Breast epithelium (tissue), 4 donors: ENCODE results near the gene KIR3DL3. TPM values are rescaled to one million over a fixed set of nuclear protein-coding genes. Genes with fewer than 3 reads are reported as not detected.
"Not testable (repeated sequence)": the region's sequence is repeated elsewhere in the genome, so short reads cannot be mapped to it uniquely, and the experiment has no call there.

Experiments used
- DNase-seq, 2 donors: peaks; one replicate each; pipeline ENCODE4 v3.0.0-alpha.2; 2019; ENCODE audit warnings: low spot score in 2 of 2
- H3K27ac ChIP-seq, 2 donors: fragments of 200-600 bp; sonication (generic) in 1 of 2; one replicate each; pipeline ENCODE4 v1.5.1; 2016 to 2019; ENCODE audit warnings: mild to moderate bottlenecking in 1 of 2
- H3K27me3 ChIP-seq, 2 donors: fragments of 200-600 bp; sonication (generic) in 1 of 2; one replicate each; pipeline versions ENCODE4 v1.5.1 to v1.6.0; 2017 to 2019; ENCODE audit warnings: control low read depth in 1 of 2, mild to moderate bottlenecking in 1 of 2
- H3K36me3 ChIP-seq: fragments of 200-600 bp; one replicate; pipeline ENCODE4 v1.5.1; 2019
- H3K4me1 ChIP-seq, 2 donors: fragments of 200-600 bp; sonication (generic); one replicate each; pipeline ENCODE4 v1.5.1; 2016 to 2019; ENCODE audit warnings: control low read depth in 1 of 2
- H3K4me3 ChIP-seq, 3 donors: fragments of 200-600 bp; sonication (generic); 1 replicate in 2 of 3; 2 replicates in 1 of 3; pipeline ENCODE4 v1.5.1; 2016 to 2019; ENCODE audit warnings: mild to moderate bottlenecking in 3 of 3, moderate library complexity in 2 of 3
- H3K9me3 ChIP-seq, 2 donors: fragments of 200-600 bp; sonication (generic) in 1 of 2; one replicate each; pipeline ENCODE4 v1.5.1; 2016 to 2019; ENCODE audit warnings: control low read depth in 1 of 2
- CTCF ChIP-seq, 3 donors: fragments of 450-650 bp; IDR thresholded peaks; one replicate each; pipeline ENCODE4 v1.5.1; 2016 to 2017; ENCODE audit warnings: antibody characterized with exemption in 3 of 3, mild to moderate bottlenecking in 3 of 3, moderate library complexity in 3 of 3
- POLR2A ChIP-seq: fragments of 450-650 bp; IDR thresholded peaks from one replicate; pipeline ENCODE4 v1.6.1; 2016; ENCODE audit warnings: antibody characterized with exemption, mild to moderate bottlenecking, moderate library complexity
- POLR2AphosphoS5 ChIP-seq, 3 donors: sonication (generic); formaldehyde crosslinking; IDR thresholded peaks; one replicate each; pipeline ENCODE4 v1.6.1; 2017; ENCODE audit warnings: antibody characterized with exemption in 3 of 3
- intact Hi-C: fragments of 100-400 bp; cut with DNase I; formaldehyde crosslinking; loops from one replicate; pipeline ENCODE4 v1.15.1; 2023; ENCODE audit warnings: low total_unique reads
- total RNA-seq, 3 donors: library from RNA; depleted of rRNA; stranded (reverse); fragments of >200 nt; gene quantifications; one replicate each; pipeline ENCODE4 v1.1.0, GENCODE V29; 2016

KIR3DL3 gene
- total RNA-seq, 3 donors from 2014 or later = not detected

GRCh38 chr19:54709212-54709948 is 14.9 kb upstream of the KIR3DL3 start:
- Histone ChIP-seq H3K9me3 (no peaks in the 10 kb centered on the region), H3K36me3 (no peaks in the 10 kb centered on the region), H3K27me3 (peaks cover 0 to 18% of the 10 kb centered on the region in 2 donors), H3K4me1 (no peaks in the 10 kb centered on the region), H3K27ac (no peak overlapping the region), H3K4me3 (no peak overlapping the region)
- intact Hi-C loops = no loop called here
- peak in 1 of 2 donors; percentile 22 for DNase-seq
- TF ChIP-seq POLR2AphosphoS5 (IDR thresholded peaks at IDR 0.05) (no peak), CTCF (IDR thresholded peaks at IDR 0.05) (no peak), POLR2A (no peak)

- H3K9me3 ChIP-seq, H3K36me3 ChIP-seq, intact Hi-C loops, H3K27ac ChIP-seq, H3K4me1 ChIP-seq, H3K4me3 ChIP-seq: not testable (repeated sequence)
- DNase-seq = peak in 1 of 2 donors; percentile 34
- H3K27me3 ChIP-seq = peaks cover 0 to 18% of the 10 kb centered on the region in 2 donors
Observed at GRCh38 chr19:54709956-54710355, 14.3 kb upstream of the KIR3DL3 start.

GRCh38 chr19:54724644-54725043 is 402 bp downstream of the KIR3DL3 start:
- no peak overlapping the region for H3K27ac ChIP-seq
- no peak overlapping the region for H3K4me3 ChIP-seq
- DNase-seq = no peak
- no peaks in the 10 kb centered on the region for H3K36me3 ChIP-seq
- no peak for TF ChIP-seq POLR2A
- TF ChIP-seq POLR2AphosphoS5 (IDR thresholded peaks at IDR 0.05) = no peak
- no peak for TF ChIP-seq CTCF (IDR thresholded peaks at IDR 0.05)
- H3K4me1 ChIP-seq = no peaks in the 10 kb centered on the region
- H3K9me3 ChIP-seq = peaks cover 5 to 33% of the 10 kb centered on the region in 2 donors
- H3K27me3 ChIP-seq = no peaks in the 10 kb centered on the region
- intact Hi-C loops = no loop called here

DNA sequence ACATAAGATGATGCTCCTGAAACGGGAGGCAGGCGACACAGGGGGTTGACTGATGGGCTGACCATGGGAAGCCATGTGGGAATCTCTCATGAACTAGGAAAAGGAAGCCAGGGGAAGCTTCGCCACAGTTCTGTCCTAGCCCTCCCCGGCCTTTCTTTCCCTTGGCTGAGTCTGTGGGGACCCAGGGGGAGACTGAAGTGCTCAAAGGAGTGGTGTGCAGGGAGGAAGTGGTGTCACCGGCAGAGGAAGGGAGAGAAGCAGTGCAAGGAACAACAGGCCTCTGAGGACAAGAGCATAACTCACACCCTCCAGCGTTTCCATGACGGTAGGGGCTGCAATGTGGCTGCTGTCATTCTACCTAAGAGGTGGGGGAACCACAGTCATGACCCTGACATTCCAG is 1.1 kb downstream of the KIR3DL3 start:
- no peak for TF ChIP-seq POLR2AphosphoS5 (IDR thresholded peaks at IDR 0.05)
- intact Hi-C loops = no loop called here
- Histone ChIP-seq H3K36me3 (no peaks in the 10 kb centered on the region), H3K27me3 (no peaks in the 10 kb centered on the region), H3K9me3 (peaks cover 5 to 26% of the 10 kb centered on the region in 2 donors), H3K4me3 (no peak overlapping the region), H3K4me1 (no peaks in the 10 kb centered on the region), H3K27ac (no peak overlapping the region)
- no peak for DNase-seq

DNA sequence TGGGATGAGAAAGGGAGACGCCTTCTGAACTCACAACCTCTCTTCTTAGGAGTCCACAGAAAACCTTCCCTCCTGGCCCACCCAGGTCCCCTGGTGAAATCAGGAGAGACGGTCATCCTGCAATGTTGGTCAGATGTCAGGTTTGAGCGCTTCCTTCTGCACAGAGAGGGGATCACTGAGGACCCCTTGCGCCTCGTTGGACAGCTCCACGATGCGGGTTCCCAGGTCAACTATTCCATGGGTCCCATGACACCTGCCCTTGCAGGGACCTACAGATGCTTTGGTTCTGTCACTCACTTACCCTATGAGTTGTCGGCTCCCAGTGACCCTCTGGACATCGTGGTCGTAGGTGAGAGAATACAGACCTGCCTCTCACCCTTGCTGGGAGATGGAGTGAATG is 3.3 kb downstream of the KIR3DL3 start:
- intact Hi-C loops = no loop called here
- no peaks in the 10 kb centered on the region for H3K4me1 ChIP-seq
- TF ChIP-seq POLR2A (no peak), CTCF (IDR thresholded peaks at IDR 0.05) (no peak), POLR2AphosphoS5 (IDR thresholded peaks at IDR 0.05) (no peak)
- H3K9me3 ChIP-seq = peaks cover 0 to 6% of the 10 kb centered on the region in 2 donors
- DNase-seq = no peak
- no peak overlapping the region for H3K4me3 ChIP-seq
- no peaks in the 10 kb centered on the region for H3K27me3 ChIP-seq
- no peak overlapping the region for H3K27ac ChIP-seq
- H3K36me3 ChIP-seq = no peaks in the 10 kb centered on the region

DNA sequence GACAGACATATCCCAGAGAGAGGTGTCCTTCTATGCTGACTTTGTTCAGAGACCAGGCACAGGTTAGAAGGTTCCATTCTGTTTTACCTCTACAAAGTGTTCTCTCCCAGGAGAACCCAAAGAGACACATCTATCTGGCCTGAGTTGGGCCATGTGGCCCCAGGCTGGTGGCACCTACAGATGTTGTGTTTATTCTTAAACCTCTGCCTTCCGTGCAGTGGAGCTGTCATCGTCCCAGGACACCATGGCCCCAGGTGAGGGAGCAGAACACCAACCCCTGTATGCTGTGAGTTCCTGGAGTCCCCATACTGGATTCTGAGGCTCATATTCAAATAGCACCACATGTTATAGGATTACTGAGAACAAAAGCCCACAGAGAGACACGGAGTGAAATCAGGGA is 3.9 kb downstream of the KIR3DL3 start:
- intact Hi-C loops = no loop called here
- H3K36me3 ChIP-seq = no peaks in the 10 kb centered on the region
- TF ChIP-seq POLR2A (no peak), CTCF (IDR thresholded peaks at IDR 0.05) (no peak)
- no peak overlapping the region for H3K27ac ChIP-seq
- H3K4me3 ChIP-seq = no peak overlapping the region
- H3K9me3 ChIP-seq = peaks cover 0 to 6% of the 10 kb centered on the region in 2 donors
- no peaks in the 10 kb centered on the region for H3K27me3 ChIP-seq
- no peak for DNase-seq
- H3K4me1 ChIP-seq = no peaks in the 10 kb centered on the region
